Pancreas (tissue), 10 donors: ENCODE results near the gene RNF135. TPM values are rescaled to one million over a fixed set of nuclear protein-coding genes. Genes with fewer than 3 reads are reported as not detected.
"Not testable (repeated sequence)": the region's sequence is repeated elsewhere in the genome, so short reads cannot be mapped to it uniquely, and the experiment has no call there.

Source experiments
- ATAC-seq, 4 donors: fragments of 200-7000 bp; cut with Tn5 transposase; one replicate each; pipeline versions ENCODE4 v1.8.0 to v1.9.1; 2020; ENCODE audit warnings: mild to moderate bottlenecking in 4 of 4, moderate library complexity in 4 of 4
- DNase-seq, 6 donors: peaks; one replicate each; pipeline ENCODE4 v3.0.0-alpha.2; 2020
- FAIRE-seq: peaks from 2 replicates; lab custom pipeline; 2012; peaks lifted over from hg19 to GRCh38; lab: Jason Lieb, UNC
- H3K27ac ChIP-seq, 4 donors: fragments of 200-600 bp; sonication (generic); 1 replicate in 3 of 4; 2 replicates in 1 of 4; pipeline versions ENCODE4 v1.5.0 to v1.8.0; 2020
- H3K27me3 ChIP-seq, 4 donors: fragments of 200-600 bp; one replicate each; pipeline ENCODE4 v1.8.0; 2021
- H3K36me3 ChIP-seq, 3 donors: fragments of 200-600 bp; sonication (generic) in 1 of 3; one replicate each; pipeline versions ENCODE4 v1.5.0 to v1.8.0; 2020 to 2021
- H3K4me1 ChIP-seq, 3 donors: fragments of 200-600 bp; one replicate each; pipeline ENCODE4 v1.8.0; 2021
- H3K4me3 ChIP-seq, 4 donors: fragments of 200-600 bp; sonication (generic) in 2 of 4; one replicate each; pipeline versions ENCODE4 v1.5.0 to v1.8.0; 2020 to 2021
- H3K9me3 ChIP-seq, 4 donors: fragments of 200-600 bp; one replicate each; pipeline ENCODE4 v1.8.0; 2021
- CTCF ChIP-seq, 4 donors: fragments of 200-600 bp; sonication (generic) in 3 of 4; IDR thresholded peaks; one replicate each; pipeline versions ENCODE4 v1.5.0 to v1.8.0; 2021; ENCODE audit warnings: antibody characterized with exemption in 4 of 4
- WGBS, 2 donors: extraction: QIAGEN DNeasy Blood & Tissue Kit; methylation state at CpG; one replicate each; pipeline ENCODE4 v1.1.7; 2013; 5-methylcytosine and 5-hydroxymethylcytosine counted together
- intact Hi-C, 3 donors: fragments of 100-400 bp; cut with DNase I; formaldehyde crosslinking; loops; one replicate each; pipeline versions ENCODE4 v1.11.1 to v1.14.2; 2022
- polyA plus RNA-seq, 2 donors: library from polyadenylated mRNA; stranded (reverse); fragments of 200-250 nt; gene quantifications; one replicate each; pipeline ENCODE4 v1.2.3, GENCODE V29; 2013
- total RNA-seq, 6 donors: library from RNA; stranded (reverse); fragmentation: NEBNext Ultra II Directional in 4 of 6; extraction: Animal tissue kit (Norgen Biotek cat#: 25700) in 4 of 6; gene quantifications; one replicate each; pipeline versions ENCODE4 v1.2.1 to v1.2.4, GENCODE V29; 2021 to 2023
- donor health status: healthy with polysubstance abuse.
- donor health status: DM: no; HTN: no; CAD: no; lungs with moderate emphysema.
- donor health status: DM: no; HTN: no; CAD: no.
- donor health status: control.
- donor health status: control.
- donor health status: Bipolar disorder and iron deficiency.
- donor health status: DM: yes; HTN: yes; CAD: no.
- donor health status: DM: no; HTN: no; CAD: no.
- donor health status: DM: no; HTN: no; CAD: no.
- donor health status: DM: yes; HTN: yes; CAD: no.

The RNF135 gene
- total and polyA plus RNA-seq, 8 donors, result 6.6 to 10.9 (median 8.3) TPM

- 73 to 78% methylated on average over 3 of the region's 3 CpGs for WGBS, 2 donors
- Histone ChIP-seq H3K9me3 (no peaks in the 10 kb centered on the region), H3K27ac (no peak overlapping the region), H3K27me3 (no peaks in the 10 kb centered on the region), H3K36me3 (no peaks in the 10 kb centered on the region), H3K4me1 (no peaks in the 10 kb centered on the region), H3K4me3 (no peak overlapping the region)
- FAIRE-seq (no peak), DNase-seq (no peak), ATAC-seq (no peak)
- intact Hi-C loops, result no loop called here
- TF ChIP-seq CTCF (IDR thresholded peaks at IDR 0.05), result no peak
These were observed 40.3 kb upstream of the RNF135 start for GRCh38 chr17:30930495-30930894.

DNA sequence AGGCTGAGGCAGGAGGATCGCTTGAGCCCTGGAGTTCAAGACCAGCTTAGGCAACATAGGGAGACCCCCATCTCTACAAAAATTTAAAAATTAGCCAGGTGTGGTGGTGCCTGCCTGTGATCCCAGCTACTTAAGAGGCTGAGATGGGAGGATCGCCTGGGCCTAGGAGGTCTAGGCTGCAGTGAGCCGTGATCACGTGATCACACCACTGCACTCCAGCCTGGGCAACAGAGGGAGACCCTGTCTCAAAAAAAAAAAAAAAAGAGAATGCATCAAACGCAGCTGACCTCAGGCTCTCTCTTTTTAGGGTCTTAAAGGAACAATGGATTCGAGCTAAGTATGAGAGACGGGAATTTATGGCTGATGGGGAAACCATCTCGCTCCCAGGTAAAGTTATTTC lies 39.3 kb upstream of the RNF135 start:
- DNase-seq, H3K9me3 ChIP-seq, ATAC-seq, H3K4me1 ChIP-seq, H3K27me3 ChIP-seq, intact Hi-C loops, H3K4me3 ChIP-seq, H3K36me3 ChIP-seq, H3K27ac ChIP-seq, FAIRE-seq: not testable (repeated sequence)
- 92 to 93% methylated on average over 8 of the region's 8 CpGs for WGBS, 2 donors

GRCh38 chr17:30933966-30934365 lies 36.9 kb upstream of the RNF135 start:
- WGBS, 2 donors, result 78 to 80% methylated on average over 5 of the region's 5 CpGs
- Histone ChIP-seq H3K4me3 (no peak overlapping the region), H3K36me3 (no peaks in the 10 kb centered on the region), H3K27ac (no peak overlapping the region), H3K9me3 (no peaks in the 10 kb centered on the region), H3K4me1 (no peaks in the 10 kb centered on the region), H3K27me3 (no peaks in the 10 kb centered on the region)
- DNase-seq, result no peak
- intact Hi-C loops, result no loop called here
- ATAC-seq, result no peak
- no peak for FAIRE-seq
- TF ChIP-seq CTCF (IDR thresholded peaks at IDR 0.05), result no peak

GRCh38 chr17:30939051-30939689 lies 31.7 kb upstream of the RNF135 start:
- Histone ChIP-seq H3K36me3 (no peaks in the 10 kb centered on the region), H3K4me1 (no peaks in the 10 kb centered on the region), H3K4me3 (no peak overlapping the region), H3K9me3 (no peaks in the 10 kb centered on the region), H3K27me3 (no peaks in the 10 kb centered on the region), H3K27ac (no peak overlapping the region)
- intact Hi-C loops, result no loop called here
- 93 to 94% methylated on average over 13 of the region's 13 CpGs for WGBS, 2 donors
- ATAC-seq, result no peak
- TF ChIP-seq CTCF (IDR thresholded peaks at IDR 0.05), result no peak
- FAIRE-seq, result no peak
- DNase-seq, result no peak

DNA sequence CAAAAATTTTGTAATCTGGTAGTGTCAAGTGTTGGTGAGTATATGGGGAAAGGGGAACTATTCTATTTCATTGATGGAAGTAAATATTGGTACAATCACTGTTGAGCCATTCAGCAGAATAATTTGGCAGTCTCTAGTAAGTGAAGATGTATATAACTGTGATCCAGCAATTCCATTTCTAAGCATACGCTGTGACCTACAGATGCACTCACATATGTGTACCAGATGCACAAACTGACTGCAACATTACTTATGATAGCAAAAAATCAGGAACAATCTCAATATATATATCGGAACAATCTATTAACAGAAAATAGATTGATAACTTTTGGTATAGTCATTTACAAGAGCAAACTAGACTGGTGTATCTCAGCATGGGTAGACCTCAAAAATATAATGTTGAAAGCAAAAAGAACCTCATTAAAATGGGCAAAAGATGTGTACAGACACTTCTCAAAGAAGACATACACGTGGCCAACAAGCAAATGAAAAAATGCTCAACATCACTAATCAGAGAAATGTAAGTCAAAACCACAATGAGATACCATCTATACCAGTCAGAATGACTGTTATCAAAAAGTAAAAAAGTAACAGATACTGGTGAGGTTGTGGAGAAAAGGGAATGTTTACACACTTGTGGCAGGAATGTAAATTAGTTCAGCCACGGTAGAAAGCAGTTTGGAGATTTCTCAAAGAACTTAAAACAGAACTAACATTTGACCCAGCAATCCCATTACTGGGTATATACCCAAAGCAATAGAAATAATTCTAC lies 28.3 kb upstream of the RNF135 start:
- H3K9me3 ChIP-seq, result no peaks in the 10 kb centered on the region
- WGBS, 2 donors, result 62 to 69% methylated on average over 4 of the region's 4 CpGs
- intact Hi-C loops, result no loop called here
- ATAC-seq (no peak), FAIRE-seq (no peak), DNase-seq (no peak)
- no peaks in the 10 kb centered on the region for H3K27me3 ChIP-seq
- TF ChIP-seq CTCF (IDR thresholded peaks at IDR 0.05), result no peak
- no peaks in the 10 kb centered on the region for H3K4me1 ChIP-seq
- H3K4me3 ChIP-seq, result no peak overlapping the region
- H3K27ac ChIP-seq, result no peak overlapping the region
- H3K36me3 ChIP-seq, result no peaks in the 10 kb centered on the region
